ENCODE data around the gene NEURL1. TPM values are rescaled to one million over a fixed set of nuclear protein-coding genes. Genes with fewer than 3 reads are reported as not detected.
"Not testable (repeated sequence)": the region's sequence is repeated elsewhere in the genome, so short reads cannot be mapped to it uniquely, and the experiment has no call there.

The NEURL1 gene
- total RNA-seq, 4 donors from 2014 or later: 67.6 to 147 (median 110) TPM

GRCh38 chr10:103605359-103606096 is 112.0 kb downstream of the NEURL1 start:
- peak; percentile 56 to 92 for ATAC-seq
- peak; percentile 79 to 92 (median 90) for TF ChIP-seq CTCF (IDR thresholded peaks at IDR 0.05 in 4 of 5, conservative IDR thresholded peaks at IDR 0.05 in 1 of 5)
- no peak for TF ChIP-seq POLR2A (IDR thresholded peaks at IDR 0.05)

GRCh38 chr10:103606097-103606438 is 112.6 kb downstream of the NEURL1 start:
- H3K27ac ChIP-seq; H3K4me3 ChIP-seq; in situ Hi-C loops (cut with MboI; ENCODE audit: low sequenced_read_pairs in 4 of 4); ATAC-seq; H3K9me3 ChIP-seq; intact Hi-C loops (cut with DNase I; ENCODE audit: low total_unique reads); H3K27me3 ChIP-seq; DNase-seq; H3K36me3 ChIP-seq: not testable (repeated sequence)
- H3K4me1 ChIP-seq: peaks cover 9 to 11% of the 10 kb centered on the region in 2 donors

More at GRCh38 chr10:103605359-103606096, 112.0 kb downstream of the NEURL1 start:
- peaks cover 4 to 6% of the 10 kb centered on the region in 2 donors for H3K4me1 ChIP-seq
- no peaks in the 10 kb centered on the region for H3K27me3 ChIP-seq
- DNase-seq: peak; percentile 50 to 72
- H3K27ac ChIP-seq: no peak overlapping the region
- H3K9me3 ChIP-seq: no peaks in the 10 kb centered on the region
- no peak overlapping the region for H3K4me3 ChIP-seq
- in situ Hi-C loops (cut with MboI; ENCODE audit: low sequenced_read_pairs in 4 of 4) (no loop called here), intact Hi-C loops (cut with DNase I; ENCODE audit: low total_unique reads) (loop anchor here (1.0 kb wide), 1 partner anchor 81 kb away; no protein-coding TSS in a partner anchor)
- peaks cover 0 to 7% of the 10 kb centered on the region in 2 donors for H3K36me3 ChIP-seq

GRCh38 chr10:103607051-103607450 is 113.5 kb downstream of the NEURL1 start:
- ATAC-seq; intact Hi-C loops (cut with DNase I; ENCODE audit: low total_unique reads): not testable (repeated sequence)

GRCh38 chr10:103608056-103608455 is 114.6 kb downstream of the NEURL1 start:
- H3K27me3 ChIP-seq; ATAC-seq; in situ Hi-C loops (cut with MboI; ENCODE audit: low sequenced_read_pairs in 4 of 4); intact Hi-C loops (cut with DNase I; ENCODE audit: low total_unique reads); H3K4me3 ChIP-seq; H3K27ac ChIP-seq; DNase-seq; H3K9me3 ChIP-seq; H3K36me3 ChIP-seq: not testable (repeated sequence)
- peaks cover 29 to 31% of the 10 kb centered on the region in 2 donors for H3K4me1 ChIP-seq

More at GRCh38 chr10:103607051-103607450, 113.5 kb downstream of the NEURL1 start:
- H3K27ac ChIP-seq; H3K36me3 ChIP-seq; DNase-seq; H3K27me3 ChIP-seq; in situ Hi-C loops (cut with MboI; ENCODE audit: low sequenced_read_pairs in 4 of 4); H3K4me3 ChIP-seq; H3K9me3 ChIP-seq: not testable (repeated sequence)
- H3K4me1 ChIP-seq: peaks cover 19 to 21% of the 10 kb centered on the region in 2 donors

- Histone ChIP-seq H3K9me3 (no peaks in the 10 kb centered on the region), H3K4me3 (no peak overlapping the region), H3K36me3 (no peaks in the 10 kb centered on the region), H3K27me3 (no peaks in the 10 kb centered on the region), H3K27ac (no peak overlapping the region), H3K4me1 (peaks cover 43 to 45% of the 10 kb centered on the region in 2 donors)
- no peak for DNase-seq
- intact Hi-C loops (cut with DNase I; ENCODE audit: low total_unique reads) (no loop called here), in situ Hi-C loops (cut with MboI; ENCODE audit: low sequenced_read_pairs in 4 of 4) (no loop called here)
- TF ChIP-seq POLR2A (IDR thresholded peaks at IDR 0.05) (no peak), CTCF (IDR thresholded peaks at IDR 0.05 in 4 of 5, conservative IDR thresholded peaks at IDR 0.05 in 1 of 5) (no peak)
- no peak for ATAC-seq
Measured at GRCh38 chr10:103609231-103610082, 116.0 kb downstream of the NEURL1 start.

- H3K27me3 ChIP-seq: no peaks in the 10 kb centered on the region
- intact Hi-C loops (cut with DNase I; ENCODE audit: low total_unique reads): no loop called here
- no peak overlapping the region for H3K4me3 ChIP-seq
- H3K9me3 ChIP-seq: no peaks in the 10 kb centered on the region
- no peak for ATAC-seq
- in situ Hi-C loops (cut with MboI; ENCODE audit: low sequenced_read_pairs in 4 of 4): no loop called here
- no peak for DNase-seq
- TF ChIP-seq CTCF (IDR thresholded peaks at IDR 0.05 in 4 of 5, conservative IDR thresholded peaks at IDR 0.05 in 1 of 5) (no peak), POLR2A (IDR thresholded peaks at IDR 0.05) (no peak)
- peak overlapping the region in 1 of 4 donors; percentile 55 for H3K27ac ChIP-seq
- H3K36me3 ChIP-seq: no peaks in the 10 kb centered on the region
- peaks cover 49 to 51% of the 10 kb centered on the region in 2 donors for H3K4me1 ChIP-seq
Measured at GRCh38 chr10:103610083-103610472, 116.6 kb downstream of the NEURL1 start.
